COLO829 (cell line): ENCODE results near the gene TP73.

Source experiments
- DNase-seq: peaks from one replicate; pipeline ENCODE4 v3.0.0; 2012; ENCODE audit warnings: low spot score

The TP73 gene

DNA sequence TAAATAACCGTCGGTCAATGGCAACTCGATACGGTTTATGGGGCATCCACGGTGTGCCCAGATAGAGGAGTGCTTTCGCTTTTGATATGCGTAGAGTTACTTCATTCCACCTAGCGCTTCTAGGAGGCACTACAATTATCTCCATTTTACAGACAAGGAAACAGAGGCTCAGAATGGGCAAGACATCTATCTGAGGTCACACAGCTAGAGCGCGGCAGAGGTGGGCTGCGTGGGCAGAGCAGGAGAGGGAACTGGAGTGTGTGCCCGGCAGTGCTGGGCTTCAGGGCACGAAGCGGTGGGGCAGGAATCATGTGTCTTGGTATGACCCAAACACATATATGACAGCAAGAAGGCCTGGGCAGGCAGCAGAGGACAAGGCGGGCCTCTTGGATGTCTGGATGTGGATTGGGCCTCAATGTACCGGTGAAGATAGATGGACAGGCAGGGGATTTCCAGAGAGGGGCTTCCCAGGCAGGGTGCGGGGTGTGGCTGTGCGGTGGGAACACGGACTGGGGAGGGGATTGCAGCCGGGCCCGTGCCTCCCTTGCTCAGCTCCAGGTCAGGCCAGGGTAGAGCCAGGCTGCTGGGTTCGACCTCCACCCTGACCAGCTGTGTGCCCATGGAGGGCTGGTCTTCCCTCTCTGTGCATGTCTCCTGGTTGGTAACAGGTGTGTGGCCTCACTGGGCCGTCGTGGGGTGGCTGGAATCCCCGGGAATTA, 21.2 kb downstream of the TP73 start:
- DNase-seq: no peak

DNA sequence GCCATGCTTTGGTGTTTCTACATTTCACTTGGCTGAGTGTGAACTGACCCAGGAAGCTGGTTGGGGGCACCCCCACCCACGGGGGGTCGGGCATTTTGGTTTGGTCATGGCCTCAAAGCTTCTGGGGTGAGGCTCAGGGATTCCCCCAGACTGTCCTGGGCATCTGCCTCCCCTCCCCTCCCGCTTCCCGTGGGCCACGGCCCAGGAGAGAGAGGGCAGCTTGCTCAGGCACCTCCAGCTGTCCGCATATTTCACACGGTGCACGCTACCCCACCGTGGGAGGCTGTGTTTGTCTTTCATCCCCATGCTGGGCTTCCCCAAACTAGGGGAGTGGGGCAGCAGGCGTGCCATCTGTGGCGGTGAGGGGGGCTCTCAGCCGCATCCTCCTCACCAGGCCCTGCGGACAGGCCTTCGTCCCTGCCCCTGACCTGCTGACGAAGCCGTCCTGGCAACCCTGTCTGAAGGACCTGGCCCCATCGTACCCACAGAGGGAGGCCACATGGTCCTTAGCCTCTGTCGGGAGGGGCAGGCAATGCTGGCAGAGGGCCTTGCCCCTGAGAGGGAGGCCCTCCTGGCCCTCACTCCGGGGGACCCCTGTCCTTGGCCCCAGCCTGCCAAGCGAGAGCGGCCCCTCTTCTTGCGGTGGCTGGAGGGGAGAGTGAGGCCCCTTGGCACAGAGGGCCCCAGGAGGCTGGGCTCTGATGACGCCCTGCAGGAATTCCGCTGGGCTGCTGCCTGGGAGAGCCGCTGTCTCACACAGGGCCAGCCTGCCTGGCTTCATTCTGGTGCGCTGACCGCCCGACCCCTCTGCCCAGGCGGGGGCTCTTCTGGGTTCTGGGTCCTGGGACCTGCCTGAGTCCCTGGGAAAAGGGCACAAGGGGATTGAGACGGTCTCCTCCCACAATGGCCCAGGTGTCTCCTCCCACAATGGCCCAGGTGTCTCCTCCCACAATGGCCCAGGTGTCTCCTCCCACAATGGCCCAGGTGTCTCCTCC, 22.1 kb downstream of the TP73 start:
- no peak for DNase-seq

DNA sequence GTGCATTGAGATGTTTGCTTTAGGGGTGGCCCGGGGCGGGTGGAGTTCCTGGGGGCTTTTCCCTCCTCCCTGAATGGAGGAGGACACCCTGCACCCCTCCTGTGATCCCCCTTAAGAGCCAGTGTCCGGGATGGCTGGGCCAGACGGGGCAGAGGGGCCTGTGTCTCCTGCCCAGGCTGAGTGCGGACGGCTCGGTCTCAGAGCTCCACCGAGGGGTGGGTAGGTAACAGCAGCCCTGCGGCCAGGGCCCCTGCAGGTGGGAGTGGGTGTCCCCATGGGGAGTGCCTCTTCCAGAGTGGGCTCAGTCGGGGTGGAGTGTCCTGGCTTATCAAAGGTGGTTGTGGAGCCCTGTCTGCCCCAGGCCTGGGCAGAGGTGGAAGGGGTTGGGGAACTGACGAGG, 23.1 kb downstream of the TP73 start:
- no peak for DNase-seq

DNA sequence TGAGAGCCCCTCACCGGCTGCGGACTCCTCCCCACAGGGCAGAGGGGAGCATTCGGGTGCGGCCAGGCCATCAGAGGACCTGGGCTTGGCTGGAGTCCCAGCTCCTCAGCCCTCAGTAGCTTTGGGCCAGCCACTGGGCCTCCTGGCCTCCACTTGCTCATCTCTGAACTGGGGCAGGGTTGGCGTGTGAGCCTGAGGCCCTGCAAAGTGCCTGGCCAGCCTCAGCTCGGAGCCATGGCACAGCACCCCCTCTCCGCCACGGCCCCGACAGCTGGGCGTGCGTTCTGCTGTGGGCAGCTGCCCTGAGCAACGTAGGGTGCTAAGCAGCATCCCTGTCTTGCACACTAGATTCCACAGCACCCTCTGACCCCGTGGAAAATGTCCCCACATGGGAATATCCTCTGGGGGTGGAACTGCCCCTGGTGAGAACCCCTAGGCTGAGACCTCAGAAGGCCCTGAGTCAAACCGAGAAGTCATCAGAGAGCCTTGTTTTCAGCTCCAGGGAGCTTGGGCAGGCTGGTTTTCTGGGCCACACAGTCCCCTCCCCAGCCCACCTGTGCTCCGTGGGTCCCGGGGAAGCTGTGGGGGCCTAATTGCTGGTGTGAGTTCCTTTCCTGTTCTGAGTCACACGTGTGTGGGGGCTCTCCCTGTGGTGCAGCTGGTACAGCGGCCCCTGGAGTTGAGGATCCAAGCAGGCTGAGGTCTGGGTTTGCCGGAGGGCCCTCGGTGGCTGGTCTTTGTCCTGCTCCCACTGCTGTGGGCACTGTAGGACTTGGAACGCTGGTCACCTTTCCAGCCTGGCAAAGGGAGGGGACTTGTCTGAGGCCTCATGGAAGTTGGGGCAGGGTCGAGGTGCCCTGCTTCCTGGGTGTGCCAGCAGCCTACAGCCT, 24.5 kb downstream of the TP73 start:
- DNase-seq: no peak

DNA sequence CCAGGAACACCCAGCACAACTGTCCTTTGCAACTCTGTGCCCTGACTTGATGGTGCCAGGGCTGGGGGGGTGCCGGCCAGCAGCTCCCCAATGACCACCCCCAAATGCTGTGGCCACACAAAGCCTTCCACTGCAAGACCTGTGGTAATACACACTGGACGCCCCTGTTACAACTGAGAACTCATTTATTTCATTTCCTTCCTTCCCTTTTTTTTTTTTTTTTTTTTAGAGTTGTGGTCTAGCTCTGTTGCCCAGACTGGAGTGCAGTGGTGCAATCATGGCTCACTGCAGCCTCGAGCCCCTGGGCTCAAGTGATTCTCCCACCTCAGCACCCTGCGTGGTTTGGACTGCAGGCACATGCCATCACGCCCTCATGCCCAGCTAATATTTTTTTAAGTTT, 25.2 kb downstream of the TP73 start:
- no peak for DNase-seq

DNA sequence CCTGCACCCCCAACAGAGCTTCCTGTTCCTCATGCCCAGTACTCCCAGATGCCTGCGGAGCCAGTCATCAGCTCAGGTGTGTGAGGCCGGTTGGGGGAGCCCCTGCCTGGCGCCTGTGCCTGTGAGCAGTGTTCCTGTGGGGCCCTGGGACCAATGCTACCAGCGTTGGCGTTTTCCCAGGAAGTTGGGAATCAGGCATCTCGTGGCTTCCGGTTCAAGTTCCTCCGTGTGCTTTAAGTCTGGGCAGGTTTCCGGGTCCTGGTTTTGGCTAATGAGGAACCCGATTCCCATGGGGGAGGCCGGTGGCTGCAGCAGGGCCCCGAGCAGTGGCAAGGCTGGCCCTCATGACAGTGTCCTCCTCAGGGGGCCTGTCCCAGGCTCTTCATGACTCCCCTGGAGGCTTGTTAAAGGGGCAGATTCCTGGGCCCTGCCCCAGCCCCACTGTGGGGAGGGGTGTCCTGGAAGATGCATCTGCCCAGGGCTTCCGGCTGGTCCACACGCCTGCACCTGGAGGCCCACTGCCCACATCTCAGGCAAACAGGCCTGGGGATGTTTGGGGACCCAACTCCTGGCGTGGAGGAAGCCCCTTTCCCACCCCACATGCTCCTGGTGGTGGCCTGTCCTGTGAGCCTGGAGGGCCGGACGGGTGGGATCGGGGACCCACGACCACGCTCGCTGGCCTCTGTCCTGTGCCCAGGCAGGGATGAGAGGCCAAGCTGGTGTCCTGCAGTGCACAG, 26.2 kb downstream of the TP73 start:
- DNase-seq: no peak

DNA sequence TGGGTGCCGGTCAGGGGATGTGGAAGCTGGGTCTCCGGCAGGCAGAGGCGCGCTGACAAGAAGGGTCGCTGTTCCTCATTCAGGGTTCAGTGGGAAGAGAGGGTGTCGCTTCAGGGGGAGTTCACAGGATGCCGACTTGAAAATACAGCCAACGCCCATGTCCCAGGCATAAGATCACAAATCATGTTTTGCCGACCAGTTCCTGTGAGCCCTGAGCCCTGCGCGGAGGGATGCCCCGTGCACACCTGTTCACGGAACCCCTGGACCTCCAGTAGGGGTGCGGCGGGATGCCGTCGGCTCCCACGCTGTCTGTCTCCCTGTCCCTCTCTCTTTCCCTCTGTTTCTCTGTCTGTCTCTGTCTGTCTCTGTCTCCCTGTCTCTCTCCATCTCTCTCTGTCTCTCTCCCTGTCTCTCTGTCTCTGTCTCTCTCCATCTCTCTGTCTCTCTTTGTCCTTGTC, 26.8 kb downstream of the TP73 start:
- no peak for DNase-seq

DNA sequence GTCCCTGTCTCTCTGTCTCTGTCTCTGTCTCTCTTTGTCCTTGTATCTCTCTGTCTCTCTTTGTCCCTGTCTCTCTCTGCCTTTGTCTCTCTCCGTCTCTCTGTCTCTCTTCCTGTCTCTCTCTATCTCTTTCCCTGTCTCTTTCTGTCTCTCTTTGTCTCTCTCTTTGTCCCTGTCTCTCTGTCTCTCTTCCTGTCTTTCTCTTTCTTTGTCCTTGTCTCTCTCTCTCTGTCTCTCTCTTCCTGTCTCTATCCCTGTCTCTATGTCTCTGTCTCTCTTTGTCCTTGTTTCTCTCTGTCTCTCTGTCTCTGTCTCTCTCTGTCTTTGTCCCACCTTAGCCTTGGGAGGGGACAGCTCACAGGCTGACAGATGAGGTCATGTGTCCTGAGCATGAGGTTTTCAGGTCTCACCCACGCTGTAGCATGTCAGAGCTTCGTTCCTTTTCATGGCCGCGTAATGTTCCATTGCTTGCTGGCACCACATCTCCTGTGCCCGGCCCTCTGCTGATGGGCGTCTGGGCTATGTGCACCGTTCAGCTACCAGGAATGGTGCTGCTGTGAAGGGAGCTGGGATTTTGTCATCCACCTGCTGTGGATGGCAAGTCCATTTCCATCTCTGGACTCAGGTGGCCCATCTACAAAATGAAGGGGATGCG, 27.6 kb downstream of the TP73 start:
- DNase-seq: no peak

DNA sequence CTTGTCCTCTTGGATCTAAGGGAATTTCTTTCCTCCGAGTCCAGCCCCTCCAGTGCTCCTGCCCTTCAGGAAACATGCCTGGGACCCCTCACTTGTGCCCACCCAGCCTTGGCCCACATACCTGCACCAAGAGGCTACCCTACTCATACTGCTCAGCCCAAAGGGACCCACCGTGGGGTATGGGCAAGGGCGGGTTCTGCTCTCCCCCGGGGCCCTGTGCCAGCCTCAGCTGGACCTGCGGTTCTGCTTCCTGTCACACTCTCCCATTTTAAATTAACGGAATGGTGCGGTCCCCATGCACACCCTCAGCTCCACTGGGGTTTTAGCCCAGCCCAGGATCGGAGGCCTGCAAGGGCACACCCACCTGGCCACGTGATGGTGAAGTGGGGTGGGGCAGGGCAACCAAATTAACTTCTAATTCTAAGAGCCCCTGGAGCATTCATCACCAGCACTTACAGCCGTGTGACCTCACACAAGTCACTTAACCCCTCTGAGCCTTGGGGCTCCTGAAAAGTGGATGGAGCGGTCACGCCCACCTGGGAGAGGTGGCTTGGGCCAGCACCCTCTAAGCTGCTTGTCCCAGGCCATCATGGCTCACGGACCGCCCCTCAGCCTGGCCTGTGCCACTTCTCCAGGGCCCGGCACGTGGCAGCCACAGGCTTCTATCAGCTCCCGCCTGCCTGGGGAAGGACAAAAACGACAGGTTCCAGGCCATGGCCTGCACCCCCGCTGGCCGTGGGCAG, 28.3 kb downstream of the TP73 start:
- no peak for DNase-seq

DNA sequence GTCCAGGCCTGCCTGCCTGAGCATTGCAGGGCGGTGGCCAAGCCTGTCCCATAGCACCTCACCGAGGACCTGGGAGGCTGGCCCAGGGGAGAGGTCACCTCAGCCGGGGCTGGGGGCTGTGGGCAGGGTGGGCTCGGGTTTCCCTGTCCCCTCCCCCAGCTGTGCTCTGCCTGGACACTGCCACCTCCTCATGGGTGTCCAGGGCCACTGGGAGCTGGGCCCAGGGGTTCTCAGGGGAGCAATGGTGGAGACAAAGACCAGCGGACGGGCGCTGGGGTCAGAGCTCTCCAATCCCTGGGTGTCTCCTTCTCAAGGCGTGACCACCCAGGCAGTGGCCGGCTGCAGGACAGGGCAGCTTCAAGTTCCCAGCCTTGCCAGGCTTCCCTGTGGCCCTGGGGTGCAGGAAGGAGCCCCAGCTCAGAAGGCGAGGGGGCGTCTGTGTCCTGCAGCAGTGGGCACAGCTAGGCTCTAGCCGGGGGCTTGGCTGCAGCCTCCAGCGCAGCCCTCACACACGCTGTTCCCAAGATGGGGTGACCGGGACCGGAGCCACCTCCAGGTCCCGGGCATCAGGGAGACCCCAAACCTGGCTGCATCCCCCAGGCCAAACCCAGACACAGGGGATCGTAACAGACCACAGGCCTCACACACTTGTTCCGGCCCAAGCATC, 29.0 kb downstream of the TP73 start:
- DNase-seq: no peak

DNA sequence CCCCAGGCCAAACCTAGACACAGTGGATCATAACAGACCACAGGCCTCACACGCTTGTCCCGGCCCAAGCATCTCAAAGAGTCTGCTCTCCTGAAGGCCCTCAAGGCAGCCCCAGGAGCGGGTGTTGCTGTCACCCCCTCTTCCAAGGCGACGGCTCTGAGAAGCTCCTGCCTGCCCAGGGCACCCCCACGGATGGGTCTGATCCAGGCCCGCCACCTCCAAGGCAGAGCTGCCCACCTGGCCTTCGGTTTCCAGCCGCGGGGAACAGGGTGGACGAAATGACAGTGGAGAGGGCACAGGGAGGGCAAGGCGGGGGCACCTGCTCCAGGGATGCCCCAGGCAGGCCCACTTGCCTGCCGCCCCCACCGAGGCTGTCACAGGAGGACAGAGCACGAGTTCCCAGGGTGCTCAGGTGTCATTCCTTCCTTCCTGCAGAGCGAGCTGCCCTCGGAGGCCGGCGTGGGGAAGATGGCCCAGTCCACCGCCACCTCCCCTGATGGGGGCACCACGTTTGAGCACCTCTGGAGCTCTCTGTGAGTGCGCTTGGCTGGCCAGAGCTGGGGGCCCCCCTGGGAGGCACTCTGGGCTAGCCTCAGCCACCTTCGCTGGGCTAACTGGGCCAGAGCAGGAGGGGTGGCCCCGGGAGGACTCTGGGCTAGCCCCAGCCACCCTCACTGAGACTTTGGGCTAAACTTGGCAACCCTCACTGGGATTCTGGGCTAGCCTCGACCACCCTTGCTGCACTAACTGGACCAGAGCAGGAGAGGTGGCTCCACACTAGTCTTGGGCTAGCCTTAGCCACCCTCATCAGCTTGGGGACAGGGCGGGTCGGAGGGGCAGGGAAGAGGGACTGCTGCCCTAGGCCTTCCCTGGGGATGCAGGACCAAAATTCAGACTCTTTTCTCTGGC, 29.8 kb downstream of the TP73 start:
- DNase-seq: no peak

DNA sequence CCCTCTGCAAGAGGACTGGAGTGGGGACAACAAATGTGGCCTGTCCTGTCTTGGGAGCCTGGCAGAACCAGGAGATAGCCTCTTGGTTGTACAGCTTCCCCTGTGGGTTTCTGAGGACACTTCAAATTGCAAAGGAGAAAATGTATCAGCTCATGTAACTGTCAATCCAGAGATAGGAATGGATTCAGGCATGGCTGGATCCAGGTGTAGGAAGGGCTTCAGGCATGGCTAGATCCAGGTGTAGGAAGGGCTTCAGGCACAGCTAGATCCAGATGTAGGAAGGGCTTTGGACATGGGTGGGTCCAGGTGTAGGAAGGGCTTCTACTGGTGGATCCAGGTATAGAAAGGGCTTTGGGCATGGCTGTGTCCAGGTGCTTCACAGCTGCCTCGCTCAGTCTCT, 30.9 kb downstream of the TP73 start:
- no peak for DNase-seq

DNA sequence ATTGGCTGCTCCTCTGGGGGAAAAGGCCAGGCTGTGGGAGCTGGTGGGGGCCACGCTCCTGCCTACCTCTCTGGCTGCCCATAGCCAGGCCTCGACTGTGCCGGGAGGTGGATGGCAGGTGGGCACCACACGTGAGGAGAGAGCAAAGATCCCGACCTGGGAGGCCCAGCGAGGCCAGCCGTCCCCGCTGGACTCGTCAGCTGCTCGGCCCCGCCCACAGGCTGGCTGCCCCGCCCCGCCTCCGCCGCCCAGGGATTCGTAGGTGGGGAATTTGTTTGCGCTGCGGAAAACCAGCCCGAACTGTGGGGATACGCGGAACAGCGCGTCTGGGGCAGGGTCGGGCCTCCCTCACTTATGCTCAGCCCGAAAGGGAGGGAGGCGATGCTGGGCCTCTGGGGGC, 31.7 kb downstream of the TP73 start:
- DNase-seq: no peak

DNA sequence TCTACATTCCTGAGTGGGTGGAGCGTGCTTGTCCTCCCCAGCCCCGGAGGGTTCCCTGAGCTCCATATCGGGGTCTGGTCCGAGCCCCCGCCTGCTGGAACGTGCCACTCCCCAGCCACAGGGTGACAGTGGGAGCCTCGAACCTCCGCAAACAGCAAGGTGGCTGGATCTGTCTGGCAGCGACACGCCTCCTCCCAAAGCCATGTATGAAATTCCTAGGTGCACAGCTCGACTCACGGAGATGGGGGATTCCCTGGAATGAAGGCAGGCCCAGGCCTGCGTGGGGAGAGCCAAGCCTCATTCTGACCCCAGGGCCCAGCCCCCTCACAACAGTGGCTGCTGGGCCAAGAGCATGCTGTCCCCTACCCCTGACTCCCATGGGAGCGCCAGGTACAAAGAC, 32.9 kb downstream of the TP73 start:
- DNase-seq: no peak

DNA sequence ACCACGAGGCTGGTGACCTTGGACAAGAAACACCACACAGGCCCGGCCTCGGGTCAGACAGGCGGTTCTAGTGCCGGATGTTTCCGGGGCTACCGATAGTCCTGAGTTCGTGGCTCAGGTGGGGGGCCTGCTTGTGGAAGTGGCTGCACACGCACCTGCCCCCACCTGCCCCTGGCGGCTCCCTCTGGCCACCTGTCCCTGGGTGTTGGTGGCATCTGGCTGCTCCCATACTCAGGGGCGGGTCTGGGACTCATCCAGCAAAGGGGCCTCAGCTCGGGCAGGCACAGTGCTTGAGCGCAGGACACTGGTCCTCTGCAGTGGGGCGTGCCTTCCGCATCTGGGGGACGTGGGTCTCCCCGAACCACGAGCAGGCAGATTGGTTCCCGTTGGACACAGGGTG, 33.6 kb downstream of the TP73 start:
- no peak for DNase-seq

DNA sequence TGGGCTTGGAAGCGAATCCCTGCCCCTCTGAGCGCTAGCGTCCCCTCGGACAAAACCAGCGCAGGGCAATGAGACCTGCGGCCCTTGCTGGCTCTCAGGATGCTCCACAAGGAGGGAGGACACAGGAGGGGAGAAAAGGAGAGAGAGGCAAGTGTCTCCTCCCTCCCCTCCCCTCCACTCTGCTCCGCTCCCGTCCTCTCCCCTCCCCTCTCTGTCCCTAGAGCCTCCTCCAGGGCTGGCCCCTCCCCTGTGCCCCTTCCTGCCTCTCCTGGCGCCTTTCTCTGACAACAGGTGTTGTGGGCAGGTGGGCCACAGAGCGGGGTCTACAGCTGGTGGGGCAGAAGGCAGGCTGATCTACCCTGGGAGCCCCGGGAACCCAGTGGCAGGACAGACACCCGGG, 35.2 kb downstream of the TP73 start:
- no peak for DNase-seq

DNA sequence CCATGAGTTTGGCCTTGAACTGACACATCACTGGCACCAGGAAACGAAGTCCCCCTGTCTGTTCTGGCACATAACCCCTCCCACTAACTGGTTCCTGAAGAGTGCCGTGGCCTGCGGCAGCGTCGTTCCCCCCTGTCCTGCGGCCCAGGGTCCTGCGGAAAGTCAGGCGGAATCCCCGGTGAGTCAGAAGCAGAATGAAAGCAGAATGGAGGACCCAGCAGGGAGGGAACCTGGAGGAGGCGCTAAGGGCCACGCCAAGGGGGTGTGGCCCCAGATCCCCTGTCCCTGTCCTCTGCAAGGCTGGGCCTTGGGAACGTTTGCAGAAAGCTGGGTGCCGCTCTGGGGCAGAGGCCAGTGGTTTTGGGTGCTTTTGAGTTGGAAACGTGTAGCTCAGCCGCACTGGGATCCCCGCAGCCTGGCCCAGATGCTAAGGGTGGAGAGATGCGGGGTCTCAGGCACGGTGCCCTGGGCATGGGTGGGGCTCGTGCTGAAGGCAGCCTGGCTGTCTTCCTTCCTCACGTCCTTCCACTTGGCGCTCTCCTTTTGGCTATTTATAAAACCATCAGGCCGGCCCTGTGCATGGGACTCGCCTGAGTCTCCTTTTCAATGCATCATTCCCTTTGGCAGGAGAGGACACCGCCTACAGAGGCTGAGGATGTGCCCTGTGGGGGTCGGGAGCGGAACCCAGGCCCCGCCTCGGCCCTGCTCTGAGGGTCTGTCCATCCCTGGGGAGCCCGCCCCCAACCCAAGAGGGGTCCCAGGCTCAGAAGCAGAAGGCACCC, 36.2 kb downstream of the TP73 start:
- no peak for DNase-seq
